OCI-LY1 (cell line): Measurements from ENCODE around the gene SF3A1.

Source experiments
- CTCF ChIP-seq: fragments of 200-600 bp; sonication (generic), shearing (Covaris generic); IDR thresholded peaks from 2 replicates; pipeline ENCODE4 v1.5.1; 2017; ENCODE audit warnings: mild to moderate bottlenecking, antibody characterized with exemption, low read length, moderate library complexity, mixed read lengths
- EZH2 ChIP-seq: fragments of 200-600 bp; sonication (generic), shearing (Covaris generic); IDR thresholded peaks from 2 replicates; pipeline ENCODE4 v1.8.0; 2017; ENCODE audit warnings: borderline replicate concordance, mixed run types, mild to moderate bottlenecking, antibody characterized with exemption, low read length, moderate library complexity, mixed read lengths

- no peak for TF ChIP-seq CTCF
- TF ChIP-seq EZH2: no peak
Observed at GRCh38 chr22:30289141-30289979, 67.3 kb downstream of the SF3A1 start, which contains the start of gene CASTOR1.
